Endothelial cell (in vitro differentiated cells): ENCODE data around the gene ZC3H6. TPM values are rescaled to one million over a fixed set of nuclear protein-coding genes. Genes with fewer than 3 reads are reported as not detected.
A peak's percentile ranks its signal among the peaks of the same experiment; 100 is the strongest.

Source experiments
- DNase-seq: peaks from one replicate; pipeline ENCODE4 v3.0.0; 2021; ENCODE audit warnings: low spot score
- H3K27ac Mint-ChIP-seq: one replicate; pipeline ENCODE4 v1.8.0; 2021; ENCODE audit warnings: mixed read lengths, inconsistent platforms; ENCODE audit not compliant: unreplicated experiment
- H3K27me3 Mint-ChIP-seq: one replicate; pipeline ENCODE4 v1.8.0; 2021; ENCODE audit warnings: mild to moderate bottlenecking, moderate library complexity, mixed read lengths, inconsistent platforms; ENCODE audit not compliant: unreplicated experiment
- H3K36me3 Mint-ChIP-seq: one replicate; pipeline ENCODE4 v1.8.0; 2021; ENCODE audit warnings: mild to moderate bottlenecking, low read depth, mixed read lengths, inconsistent platforms; ENCODE audit not compliant: unreplicated experiment
- H3K4me1 Mint-ChIP-seq: one replicate; pipeline ENCODE4 v1.8.0; 2021; ENCODE audit warnings: mild to moderate bottlenecking, mixed read lengths, inconsistent platforms; ENCODE audit not compliant: unreplicated experiment
- H3K4me3 Mint-ChIP-seq: one replicate; pipeline ENCODE4 v1.8.0; 2021; ENCODE audit warnings: mild to moderate bottlenecking, mixed read lengths, inconsistent platforms; ENCODE audit not compliant: unreplicated experiment
- H3K9me3 Mint-ChIP-seq: one replicate; pipeline ENCODE4 v1.8.0; 2021; ENCODE audit warnings: mixed read lengths, inconsistent platforms; ENCODE audit not compliant: unreplicated experiment
- CTCF ChIP-seq: fragments of 200-600 bp; sonication (generic); IDR thresholded peaks from one replicate; pipeline ENCODE4 v1.5.0; 2021; ENCODE audit warnings: antibody characterized with exemption; ENCODE audit not compliant: unreplicated experiment
- total RNA-seq: library from RNA; stranded (reverse); fragmentation: NEBNext Ultra II Directional; extraction: Animal tissue kit (Norgen Biotek cat#: 25700); gene quantifications from one replicate; pipeline ENCODE4 v1.2.1, GENCODE V29; 2021; ENCODE audit not compliant: unreplicated experiment

ZC3H6 gene
- total RNA-seq, 1 donor from 2014 or later = 6.8 TPM

GRCh38 chr2:112259509-112260294 lies 15.7 kb upstream of the ZC3H6 start:
- no peak overlapping the region for H3K27ac Mint-ChIP-seq
- peak; percentile 81 for TF ChIP-seq CTCF
- H3K27me3 Mint-ChIP-seq = no peaks in the 10 kb centered on the region
- H3K9me3 Mint-ChIP-seq = no peaks in the 10 kb centered on the region
- no peaks in the 10 kb centered on the region for H3K36me3 Mint-ChIP-seq
- peaks cover 12% of the 10 kb centered on the region for H3K4me1 Mint-ChIP-seq
- no peak overlapping the region for H3K4me3 Mint-ChIP-seq
- DNase-seq = peak; percentile 80

- DNase-seq = no peak
- Mint-ChIP-seq H3K9me3 (no peaks in the 10 kb centered on the region), H3K27me3 (no peaks in the 10 kb centered on the region), H3K4me1 (peaks cover 12% of the 10 kb centered on the region), H3K4me3 (no peak overlapping the region), H3K36me3 (no peaks in the 10 kb centered on the region), H3K27ac (no peak overlapping the region)
- TF ChIP-seq CTCF = no peak
Measured at GRCh38 chr2:112260295-112260625, 15.1 kb upstream of the ZC3H6 start.

- Mint-ChIP-seq H3K4me3 (no peak overlapping the region), H3K27me3 (no peaks in the 10 kb centered on the region), H3K9me3 (no peaks in the 10 kb centered on the region), H3K27ac (no peak overlapping the region), H3K4me1 (peaks cover 2% of the 10 kb centered on the region), H3K36me3 (no peaks in the 10 kb centered on the region)
- no peak for DNase-seq
- TF ChIP-seq CTCF = no peak
Measured at GRCh38 chr2:112262876-112263275, 12.5 kb upstream of the ZC3H6 start.

GRCh38 chr2:112268547-112268946 lies 6.8 kb upstream of the ZC3H6 start:
- no peak for TF ChIP-seq CTCF
- no peaks in the 10 kb centered on the region for H3K9me3 Mint-ChIP-seq
- no peak for DNase-seq

GRCh38 chr2:112272669-112273068 lies 2.7 kb upstream of the ZC3H6 start:
- Mint-ChIP-seq H3K27me3 (peaks cover 1% of the 10 kb centered on the region), H3K36me3 (no peaks in the 10 kb centered on the region), H3K4me1 (no peaks in the 10 kb centered on the region), H3K4me3 (no peak overlapping the region), H3K27ac (no peak overlapping the region), H3K9me3 (no peaks in the 10 kb centered on the region)
- TF ChIP-seq CTCF = no peak
- no peak for DNase-seq

More at GRCh38 chr2:112268547-112268946, 6.8 kb upstream of the ZC3H6 start:
- Mint-ChIP-seq H3K4me3 (no peak overlapping the region), H3K4me1 (no peaks in the 10 kb centered on the region), H3K27me3 (peaks cover 1% of the 10 kb centered on the region), H3K36me3 (no peaks in the 10 kb centered on the region), H3K27ac (no peak overlapping the region)
